ENCODE data around the gene CDIP1. TPM values are rescaled to one million over a fixed set of nuclear protein-coding genes. Genes with fewer than 3 reads are reported as not detected.
A peak's percentile ranks its signal among the peaks of the same experiment; 100 is the strongest.

The CDIP1 gene
- total RNA-seq, 1 experiment from 2014 or later = 49.7 TPM

DNA sequence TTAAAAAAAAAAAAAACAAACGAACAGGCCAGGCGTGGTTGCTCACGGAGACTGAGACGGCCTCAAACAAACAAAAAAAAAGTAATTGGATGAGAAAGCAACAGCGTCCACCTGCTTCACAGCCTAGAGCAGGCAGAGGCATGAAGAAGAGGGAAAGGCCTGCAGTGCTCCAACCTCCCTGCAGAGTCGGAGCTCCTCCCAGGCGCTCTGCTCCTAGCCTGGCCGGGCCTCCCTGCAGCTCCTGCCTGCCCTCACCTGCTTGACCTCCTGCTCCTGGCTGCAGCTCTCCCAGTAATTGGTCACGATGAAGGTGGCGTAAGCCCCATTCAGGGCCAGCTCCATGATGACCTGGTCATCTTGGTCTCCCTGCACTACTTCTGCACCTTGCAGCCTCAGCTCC is 69.6 kb downstream of the CDIP1 start:
- H3K79me1 ChIP-seq (ENCODE audit: insufficient read depth, low read depth, low read length, poor library complexity, severe bottlenecking) = no peaks in the 10 kb centered on the region
- H2BK15ac ChIP-seq (ENCODE audit: low read depth, low read length) = no peak overlapping the region
- no peak overlapping the region for H2BK20ac ChIP-seq (ENCODE audit: low read depth, low read length, poor library complexity, severe bottlenecking)
- no peak overlapping the region for H3K27ac ChIP-seq (ENCODE audit: insufficient read length, low read depth, low read length)
- H2AFZ ChIP-seq (ENCODE audit: low read length) = no peak overlapping the region
- Mint-ChIP-seq H3K4me1 (peaks cover 8 to 9% of the 10 kb centered on the region in 2 experiments), H3K36me3 (ENCODE audit: insufficient read depth in 1 of 3, low read depth in 3 of 3) (peaks cover 22 to 59% (median 57%) of the 10 kb centered on the region in 3 experiments; a peak in 6 of 7 replicates), H3K9me3 (no peaks in the 10 kb centered on the region; a peak in 1 of 5 replicates), H3K4me3 (no peak overlapping the region), H3K27ac (peak overlapping the region in 2 of 3 experiments; percentile 64 to 70; a peak in 3 of 7 replicates), H3K27me3 (ENCODE audit: low read depth) (no peaks in the 10 kb centered on the region)
- no peak overlapping the region for H3K9ac ChIP-seq (ENCODE audit: extremely low read depth, insufficient read length, low read length)
- no peaks in the 10 kb centered on the region for H3K4me1 ChIP-seq (ENCODE audit: insufficient read depth, low read length)
- no peak overlapping the region for H4K8ac ChIP-seq (replicated peaks; ENCODE audit: insufficient read length, low read depth, low read length)
- H3K23ac ChIP-seq (ENCODE audit: insufficient read length, low read depth, low read length) = no peak overlapping the region
- H2AK5ac ChIP-seq (ENCODE audit: insufficient read length, low read length) = no peak overlapping the region
- no peak overlapping the region for H3K4ac ChIP-seq (ENCODE audit: low read depth, low read length)
- H3K27me3 ChIP-seq (ENCODE audit: insufficient read depth, low read length) = no peaks in the 10 kb centered on the region
- no peak overlapping the region for H2BK120ac ChIP-seq (ENCODE audit: low read depth, low read length, poor library complexity, severe bottlenecking)
- no peak for DNase-seq
- no peaks in the 10 kb centered on the region; the same call in 1 of the 2 replicates for H3K79me2 ChIP-seq (ENCODE audit: insufficient read depth, low read length)
- H2BK12ac ChIP-seq (ENCODE audit: insufficient read length, low read depth, low read length) = no peak overlapping the region
- no peaks in the 10 kb centered on the region for H3K9me3 ChIP-seq (ENCODE audit: control insufficient read depth, low read depth, low read length)
- H3K23me2 ChIP-seq (ENCODE audit: insufficient read length, low read depth, low read length, poor library complexity, severe bottlenecking) = peaks cover 4% of the 10 kb centered on the region
- H4K5ac ChIP-seq (ENCODE audit: insufficient read length, low read depth, low read length) = no peak overlapping the region
- H3K14ac ChIP-seq (ENCODE audit: insufficient read depth, low read length) = no peak overlapping the region
- H4K91ac ChIP-seq (ENCODE audit: insufficient read length, low read depth, low read length) = no peak overlapping the region
- no CpG with 5 or more reads among the region's 10 CpGs for WGBS (ENCODE audit: extremely low coverage, insufficient read length, low lambda C conversion rate)
- TF ChIP-seq, protein P1, sequence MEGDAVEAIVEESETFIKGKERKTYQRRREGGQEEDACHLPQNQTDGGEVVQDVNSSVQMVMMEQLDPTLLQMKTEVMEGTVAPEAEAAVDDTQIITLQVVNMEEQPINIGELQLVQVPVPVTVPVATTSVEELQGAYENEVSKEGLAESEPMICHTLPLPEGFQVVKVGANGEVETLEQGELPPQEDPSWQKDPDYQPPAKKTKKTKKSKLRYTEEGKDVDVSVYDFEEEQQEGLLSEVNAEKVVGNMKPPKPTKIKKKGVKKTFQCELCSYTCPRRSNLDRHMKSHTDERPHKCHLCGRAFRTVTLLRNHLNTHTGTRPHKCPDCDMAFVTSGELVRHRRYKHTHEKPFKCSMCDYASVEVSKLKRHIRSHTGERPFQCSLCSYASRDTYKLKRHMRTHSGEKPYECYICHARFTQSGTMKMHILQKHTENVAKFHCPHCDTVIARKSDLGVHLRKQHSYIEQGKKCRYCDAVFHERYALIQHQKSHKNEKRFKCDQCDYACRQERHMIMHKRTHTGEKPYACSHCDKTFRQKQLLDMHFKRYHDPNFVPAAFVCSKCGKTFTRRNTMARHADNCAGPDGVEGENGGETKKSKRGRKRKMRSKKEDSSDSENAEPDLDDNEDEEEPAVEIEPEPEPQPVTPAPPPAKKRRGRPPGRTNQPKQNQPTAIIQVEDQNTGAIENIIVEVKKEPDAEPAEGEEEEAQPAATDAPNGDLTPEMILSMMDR (conservative IDR thresholded peaks at IDR 0.05) = no peak
- H3T11ph ChIP-seq (ENCODE audit: low read length) = no peak overlapping the region
- no peak overlapping the region for H2BK5ac ChIP-seq (ENCODE audit: insufficient read length, low read length)
- no peak overlapping the region for H3K56ac ChIP-seq (ENCODE audit: insufficient read length, low read depth, low read length)
- no peak overlapping the region for H3K18ac ChIP-seq (ENCODE audit: insufficient read length, low read depth, low read length)
- H4K20me1 ChIP-seq (ENCODE audit: control insufficient read depth, insufficient read depth, insufficient read length) = no peaks in the 10 kb centered on the region
- no peak overlapping the region for H3K4me2 ChIP-seq (ENCODE audit: insufficient read depth, insufficient read length, low read length)
